MM.1S (cell line): ENCODE results near the gene PSTK.

Experiments used
- EZH2 ChIP-seq: fragments of 300-600 bp; sonication (generic); optimal IDR thresholded peaks from 2 replicates; pipeline ENCODE3; 2017; ENCODE audit warnings: low read depth, mild to moderate bottlenecking, antibody characterized with exemption, low read length, mixed read lengths
- EZH2phosphoT487 ChIP-seq: fragments of 300-600 bp; sonication (generic); IDR thresholded peaks from 2 replicates; pipeline ENCODE4 v1.6.1; 2018; ENCODE audit warnings: antibody characterized with exemption, low read length
- TF ChIP-seq, protein P1 (sequence below): fragments of 300-600 bp; sonication (generic); IDR thresholded peaks from 2 replicates; pipeline ENCODE4 v1.5.1; 2016; ENCODE audit warnings: antibody characterized with exemption, low read length, mixed read lengths

- TF ChIP-seq, protein P1, sequence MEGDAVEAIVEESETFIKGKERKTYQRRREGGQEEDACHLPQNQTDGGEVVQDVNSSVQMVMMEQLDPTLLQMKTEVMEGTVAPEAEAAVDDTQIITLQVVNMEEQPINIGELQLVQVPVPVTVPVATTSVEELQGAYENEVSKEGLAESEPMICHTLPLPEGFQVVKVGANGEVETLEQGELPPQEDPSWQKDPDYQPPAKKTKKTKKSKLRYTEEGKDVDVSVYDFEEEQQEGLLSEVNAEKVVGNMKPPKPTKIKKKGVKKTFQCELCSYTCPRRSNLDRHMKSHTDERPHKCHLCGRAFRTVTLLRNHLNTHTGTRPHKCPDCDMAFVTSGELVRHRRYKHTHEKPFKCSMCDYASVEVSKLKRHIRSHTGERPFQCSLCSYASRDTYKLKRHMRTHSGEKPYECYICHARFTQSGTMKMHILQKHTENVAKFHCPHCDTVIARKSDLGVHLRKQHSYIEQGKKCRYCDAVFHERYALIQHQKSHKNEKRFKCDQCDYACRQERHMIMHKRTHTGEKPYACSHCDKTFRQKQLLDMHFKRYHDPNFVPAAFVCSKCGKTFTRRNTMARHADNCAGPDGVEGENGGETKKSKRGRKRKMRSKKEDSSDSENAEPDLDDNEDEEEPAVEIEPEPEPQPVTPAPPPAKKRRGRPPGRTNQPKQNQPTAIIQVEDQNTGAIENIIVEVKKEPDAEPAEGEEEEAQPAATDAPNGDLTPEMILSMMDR: no peak
- TF ChIP-seq EZH2 (no peak), EZH2phosphoT487 (no peak)
Observed at GRCh38 chr10:122986335-122986734, 6.1 kb downstream of the PSTK start.
